HG02571 (cell line): Measurements from ENCODE around the gene NME2.
A peak's percentile ranks its signal among the peaks of the same experiment; 100 is the strongest.
"Not testable (repeated sequence)": the region's sequence is repeated elsewhere in the genome, so short reads cannot be mapped to it uniquely, and the experiment has no call there.

Experiments
- ATAC-seq: cut with Tn5 transposase; IDR thresholded peaks from one replicate; pipeline ENCODE4 v1.9.1; 2021; ENCODE audit warnings: mild to moderate bottlenecking, moderate library complexity; ENCODE audit not compliant: unreplicated experiment

Gene NME2

GRCh38 chr17:51152766-51153209, 13.4 kb upstream of the NME2 start:
- ATAC-seq = no peak

GRCh38 chr17:51153210-51154072, 12.8 kb upstream of the NME2 start, which contains the start of gene NME1:
Gene NME1, plus strand, starts transcription at chr17:51153559. Its CDS starts 2,096 bp downstream, at chr17:51155655.
- peak; percentile 86 for ATAC-seq

- no peak for ATAC-seq
Observed at GRCh38 chr17:51154176-51154575, 12.0 kb upstream of the NME2 start.

GRCh38 chr17:51155416-51155815, 10.8 kb upstream of the NME2 start:
- no peak for ATAC-seq

GRCh38 chr17:51159604-51160003, 6.6 kb upstream of the NME2 start:
- ATAC-seq = no peak

- ATAC-seq = no peak
Observed at GRCh38 chr17:51161541-51161940, 4.7 kb upstream of the NME2 start.

- no peak for ATAC-seq
Observed at GRCh38 chr17:51164911-51165679, 1.1 kb upstream of the NME2 start.

GRCh38 chr17:51165680-51166197, 472 bp upstream of the NME2 start:
- peak; percentile 32 for ATAC-seq

- peak; percentile 41 for ATAC-seq
Observed at GRCh38 chr17:51166987-51167931, 1.0 kb downstream of the NME2 start.

- no peak for ATAC-seq
Observed at GRCh38 chr17:51169340-51169739, 3.1 kb downstream of the NME2 start.

GRCh38 chr17:51170736-51171135, 4.5 kb downstream of the NME2 start:
- no peak for ATAC-seq

GRCh38 chr17:51172030-51172429, 5.8 kb downstream of the NME2 start:
- ATAC-seq = not testable (repeated sequence)

- no peak for ATAC-seq
Observed at GRCh38 chr17:51180486-51180885, 14.3 kb downstream of the NME2 start.

- no peak for ATAC-seq
Observed at GRCh38 chr17:51184124-51184523, 17.9 kb downstream of the NME2 start.

GRCh38 chr17:51185763-51186332, 19.6 kb downstream of the NME2 start:
- no peak for ATAC-seq

GRCh38 chr17:51188271-51188833, 22.1 kb downstream of the NME2 start:
- no peak for ATAC-seq

- no peak for ATAC-seq
Observed at GRCh38 chr17:51189162-51189561, 23.0 kb downstream of the NME2 start.

- no peak for ATAC-seq
Observed at GRCh38 chr17:51189628-51190027, 23.4 kb downstream of the NME2 start.

- no peak for ATAC-seq
Observed at GRCh38 chr17:51191895-51192294, 25.7 kb downstream of the NME2 start.

- no peak for ATAC-seq
Observed at GRCh38 chr17:51197754-51198153, 31.5 kb downstream of the NME2 start.
